Keratinocyte (primary cell): ENCODE results near the gene NR1H4.

Source experiments
- CTCF ChIP-seq, 3 experiments: IDR thresholded peaks in 1 of 3; conservative IDR thresholded peaks in 1 of 3; optimal IDR thresholded peaks in 1 of 3; 2 replicates in 2 of 3; 3 replicates in 1 of 3; pipeline versions ENCODE3 to v1.5.1; 2011; ENCODE audit warnings: low read length in 3 of 3, mild to moderate bottlenecking in 3 of 3, moderate library complexity in 2 of 3, control low read depth in 1 of 3, inconsistent platforms in 1 of 3; ENCODE audit not compliant: insufficient read depth in 2 of 3; ENCODE audit errors: extremely low read depth in 1 of 3
- EZH2 ChIP-seq: IDR thresholded peaks from one replicate; pipeline ENCODE4 v1.6.1; 2012; ENCODE audit warnings: inconsistent platforms, mild to moderate bottlenecking, low read length, moderate library complexity

GRCh38 chr12:100565987-100566545, 92.4 kb downstream of the NR1H4 start:
- TF ChIP-seq CTCF (optimal IDR thresholded peaks at IDR 0.05 in 1 of 3, IDR thresholded peaks at IDR 0.05 in 1 of 3, conservative IDR thresholded peaks at IDR 0.05 in 1 of 3; ENCODE audit: extremely low read depth in 1 of 3, insufficient read depth in 2 of 3, low read length in 3 of 3) (no peak), EZH2 (no peak)
